MG63 (cell line): Measurements from ENCODE around the gene LINGO4. TPM values are rescaled to one million over a fixed set of nuclear protein-coding genes. Genes with fewer than 3 reads are reported as not detected.
"Not testable (repeated sequence)": the region's sequence is repeated elsewhere in the genome, so short reads cannot be mapped to it uniquely, and the experiment has no call there.

Experiments used
- DNase-seq: peaks from one replicate; pipeline ENCODE4 v3.0.0-alpha.2; 2020
- H3K27me3 ChIP-seq: fragments of 250-450 bp; sonication (Bioruptor Pico); 2 replicates; pipeline ENCODE4 v1.5.1; 2020; ENCODE audit warnings: mild to moderate bottlenecking, moderate library complexity
- H3K36me3 ChIP-seq: fragments of 250-450 bp; sonication (Bioruptor Pico); 2 replicates; pipeline ENCODE4 v1.5.1; 2020; ENCODE audit warnings: mild to moderate bottlenecking, moderate library complexity
- H3K4me3 ChIP-seq: fragments of 250-450 bp; sonication (Bioruptor Pico); 2 replicates; pipeline ENCODE4 v1.5.1; 2020; ENCODE audit warnings: mild to moderate bottlenecking, moderate library complexity
- H3K9me3 ChIP-seq: fragments of 250-450 bp; sonication (Bioruptor Pico); 2 replicates; pipeline ENCODE4 v1.5.1; 2020; ENCODE audit warnings: mild to moderate bottlenecking, moderate library complexity
- total RNA-seq: library from RNA; depleted of rRNA; stranded (reverse); fragments of >200 nt; shearing (Covaris generic); gene quantifications from 2 replicates; pipeline ENCODE4 v1.2.3, GENCODE V29; 2014; ENCODE audit warnings: low replicate concordance

Gene LINGO4
- total RNA-seq, 1 experiment from 2014 or later = not detected

- no peak for DNase-seq
- Histone ChIP-seq H3K4me3 (no peak overlapping the region), H3K36me3 (no peaks in the 10 kb centered on the region), H3K27me3 (no peaks in the 10 kb centered on the region), H3K9me3 (no peaks in the 10 kb centered on the region)
Measured at GRCh38 chr1:151806170-151806569, 951 bp upstream of the LINGO4 start.

GRCh38 chr1:151803915-151804314 lies 1.3 kb downstream of the LINGO4 start:
- Histone ChIP-seq H3K4me3 (no peak overlapping the region), H3K27me3 (peaks cover 12% of the 10 kb centered on the region; the same call in 1 of the 2 replicates), H3K36me3 (no peaks in the 10 kb centered on the region), H3K9me3 (no peaks in the 10 kb centered on the region)
- DNase-seq = no peak

GRCh38 chr1:151803164-151803563 lies 2.1 kb downstream of the LINGO4 start:
- no peaks in the 10 kb centered on the region for H3K9me3 ChIP-seq
- H3K36me3 ChIP-seq = no peaks in the 10 kb centered on the region
- H3K4me3 ChIP-seq = no peak overlapping the region
- DNase-seq = no peak
- peaks cover 15% of the 10 kb centered on the region for H3K27me3 ChIP-seq

GRCh38 chr1:151802372-151802771 lies 2.8 kb downstream of the LINGO4 start:
- H3K27me3 ChIP-seq = peaks cover 19% of the 10 kb centered on the region
- no peak for DNase-seq
- H3K9me3 ChIP-seq = no peaks in the 10 kb centered on the region
- no peak overlapping the region for H3K4me3 ChIP-seq
- no peaks in the 10 kb centered on the region for H3K36me3 ChIP-seq

GRCh38 chr1:151801846-151802245 lies 3.4 kb downstream of the LINGO4 start:
- DNase-seq = no peak
- peaks cover 19% of the 10 kb centered on the region for H3K27me3 ChIP-seq
- no peaks in the 10 kb centered on the region for H3K36me3 ChIP-seq
- no peaks in the 10 kb centered on the region for H3K9me3 ChIP-seq
- no peak overlapping the region for H3K4me3 ChIP-seq

- Histone ChIP-seq H3K4me3 (no peak overlapping the region), H3K9me3 (no peaks in the 10 kb centered on the region), H3K36me3 (no peaks in the 10 kb centered on the region), H3K27me3 (peaks cover 19% of the 10 kb centered on the region)
- DNase-seq = no peak
Measured at GRCh38 chr1:151801310-151801820, 3.9 kb downstream of the LINGO4 start.

- Histone ChIP-seq H3K36me3 (no peaks in the 10 kb centered on the region), H3K27me3 (peaks cover 19% of the 10 kb centered on the region), H3K4me3 (no peak overlapping the region), H3K9me3 (no peaks in the 10 kb centered on the region)
- no peak for DNase-seq
Measured at GRCh38 chr1:151800830-151801229, 4.4 kb downstream of the LINGO4 start.

- no peak for DNase-seq
- Histone ChIP-seq H3K4me3 (no peak overlapping the region), H3K27me3 (peaks cover 19% of the 10 kb centered on the region), H3K9me3 (no peaks in the 10 kb centered on the region), H3K36me3 (no peaks in the 10 kb centered on the region)
Measured at GRCh38 chr1:151799179-151800022, 5.8 kb downstream of the LINGO4 start.

- Histone ChIP-seq H3K4me3 (no peak overlapping the region), H3K9me3 (no peaks in the 10 kb centered on the region), H3K27me3 (peaks cover 19% of the 10 kb centered on the region), H3K36me3 (no peaks in the 10 kb centered on the region)
- no peak for DNase-seq
Measured at GRCh38 chr1:151798571-151798970, 6.6 kb downstream of the LINGO4 start.

GRCh38 chr1:151790940-151791651 lies 14.1 kb downstream of the LINGO4 start:
- H3K27me3 ChIP-seq = no peaks in the 10 kb centered on the region
- no peaks in the 10 kb centered on the region for H3K36me3 ChIP-seq
- DNase-seq = no peak

GRCh38 chr1:151790071-151790939 lies 14.9 kb downstream of the LINGO4 start, which contains the start of gene TDRKH:
TSS of gene TDRKH (minus strand) at chr1:151790500. CDS start at chr1:151783022, 7,478 bp downstream.
- Histone ChIP-seq H3K4me3 (peak within 1 kb of the TSS; percentile 71), H3K27me3 (no peaks in the 10 kb centered on the region), H3K9me3 (no peaks in the 10 kb centered on the region), H3K36me3 (no peaks in the 10 kb centered on the region)
- peak; percentile 100 for DNase-seq

More at GRCh38 chr1:151790940-151791651, 14.1 kb downstream of the LINGO4 start:
- Histone ChIP-seq H3K4me3 (peak overlapping the region; percentile 71), H3K9me3 (no peaks in the 10 kb centered on the region)

- no peaks in the 10 kb centered on the region for H3K27me3 ChIP-seq
- H3K4me3 ChIP-seq = no peak overlapping the region
- no peaks in the 10 kb centered on the region for H3K9me3 ChIP-seq
- no peaks in the 10 kb centered on the region for H3K36me3 ChIP-seq
- no peak for DNase-seq
Measured at GRCh38 chr1:151787689-151788088, 17.5 kb downstream of the LINGO4 start.

GRCh38 chr1:151783796-151784195 lies 21.4 kb downstream of the LINGO4 start:
- H3K27me3 ChIP-seq = no peaks in the 10 kb centered on the region
- DNase-seq = no peak

GRCh38 chr1:151782741-151783140 lies 22.5 kb downstream of the LINGO4 start:
- no peaks in the 10 kb centered on the region for H3K27me3 ChIP-seq
- H3K4me3 ChIP-seq = no peak overlapping the region
- no peak for DNase-seq
- no peaks in the 10 kb centered on the region for H3K9me3 ChIP-seq
- peaks cover 2% of the 10 kb centered on the region; the same call in 1 of the 2 replicates for H3K36me3 ChIP-seq

More at GRCh38 chr1:151783796-151784195, 21.4 kb downstream of the LINGO4 start:
- Histone ChIP-seq H3K36me3 (peaks cover 2% of the 10 kb centered on the region; the same call in 1 of the 2 replicates), H3K4me3 (no peak overlapping the region), H3K9me3 (no peaks in the 10 kb centered on the region)

GRCh38 chr1:151782026-151782425 lies 23.2 kb downstream of the LINGO4 start:
- not testable (repeated sequence) for H3K36me3 ChIP-seq

GRCh38 chr1:151780736-151781135 lies 24.5 kb downstream of the LINGO4 start:
- not testable (repeated sequence) for H3K27me3 ChIP-seq, H3K4me3 ChIP-seq, H3K9me3 ChIP-seq, H3K36me3 ChIP-seq, DNase-seq

More at GRCh38 chr1:151782026-151782425, 23.2 kb downstream of the LINGO4 start:
- H3K27me3 ChIP-seq, DNase-seq, H3K4me3 ChIP-seq, H3K9me3 ChIP-seq: not testable (repeated sequence)
